Gastrocnemius medialis (tissue), 4 donors: ENCODE measurements around the gene MCTS1. TPM values are rescaled to one million over a fixed set of nuclear protein-coding genes. Genes with fewer than 3 reads are reported as not detected.
A peak's percentile ranks its signal among the peaks of the same experiment; 100 is the strongest.

Experiments
- ATAC-seq, 2 donors: fragments of 150-250 bp; one replicate each; pipeline ENCODE4 v1.9.1; 2016
- DNase-seq, 2 donors: peaks; one replicate each; pipeline ENCODE4 v3.0.0-alpha.2; 2019
- H3K27ac ChIP-seq, 4 donors: fragments of 200-600 bp; sonication (generic); 1 replicate in 1 of 4; 2 replicates in 3 of 4; pipeline ENCODE4 v1.5.1; 2016 to 2018; ENCODE audit warnings: mild to moderate bottlenecking in 2 of 4, moderate library complexity in 1 of 4
- H3K27me3 ChIP-seq, 3 donors: fragments of 200-600 bp; sonication (generic) in 2 of 3; 1 replicate in 1 of 3; 2 replicates in 2 of 3; pipeline versions ENCODE4 v1.5.1 to v1.6.0; 2016 to 2019; ENCODE audit warnings: mild to moderate bottlenecking in 1 of 3, moderate library complexity in 1 of 3
- H3K36me3 ChIP-seq, 2 donors: fragments of 200-600 bp; sonication (generic) in 1 of 2; one replicate each; pipeline ENCODE4 v1.5.1; 2017 to 2018
- H3K4me1 ChIP-seq, 2 donors: fragments of 200-600 bp; sonication (generic) in 1 of 2; one replicate each; pipeline ENCODE4 v1.5.1; 2016 to 2017; ENCODE audit warnings: mild to moderate bottlenecking in 2 of 2
- H3K4me3 ChIP-seq, 4 donors: fragments of 200-600 bp; sonication (generic) in 3 of 4; 1 replicate in 1 of 4; 2 replicates in 3 of 4; pipeline ENCODE4 v1.5.1; 2016 to 2019; ENCODE audit warnings: mild to moderate bottlenecking in 2 of 4
- H3K9me3 ChIP-seq, 3 donors: fragments of 200-600 bp; sonication (generic) in 2 of 3; 1 replicate in 1 of 3; 2 replicates in 2 of 3; pipeline ENCODE4 v1.5.1; 2016 to 2019
- CTCF ChIP-seq, 5 experiments: fragments of 450-650 bp in 3 of 5; fragments of 200-600 bp in 2 of 5; sonication (generic) in 2 of 5; IDR thresholded peaks in 4 of 5; conservative IDR thresholded peaks in 1 of 5; 1 replicate in 4 of 5; 2 replicates in 1 of 5; pipeline ENCODE4 v1.5.1; 2016 to 2019; ENCODE audit warnings: antibody characterized with exemption in 5 of 5, mild to moderate bottlenecking in 3 of 5, moderate library complexity in 3 of 5
- POLR2A ChIP-seq, 2 donors: fragments of 450-650 bp; IDR thresholded peaks; one replicate each; pipeline ENCODE4 v1.6.1; 2017; ENCODE audit warnings: antibody characterized with exemption in 2 of 2, mild to moderate bottlenecking in 2 of 2, moderate library complexity in 2 of 2
- in situ Hi-C, 4 donors: fragments of 200-750 bp; cut with MboI; loops; one replicate each; pipeline versions ENCODE4 v1.15.0 to v1.8.0; 2017; ENCODE audit warnings: low sequenced_read_pairs in 4 of 4
- intact Hi-C: fragments of 100-400 bp; cut with DNase I; formaldehyde crosslinking; loops from one replicate; pipeline ENCODE4 v1.15.1; 2023; ENCODE audit warnings: low total_unique reads
- total RNA-seq, 4 donors: library from RNA; depleted of rRNA; stranded (reverse); fragments of >200 nt; gene quantifications; one replicate each; pipeline versions ENCODE4 v1.1.0 to v1.2.3, GENCODE V29; 2016

Gene MCTS1
- total RNA-seq, 4 donors from 2014 or later = 15.9 to 32.4 (median 26.0) TPM

GRCh38 chrX:120560842-120561633 is 42.9 kb upstream of the MCTS1 start, which contains the start of gene CUL4B:
TSS of gene CUL4B (minus strand) at chrX:120560962. CDS start at chrX:120560638, 324 bp downstream.
- intact Hi-C loops = loop anchor here (1.0 to 10.0 kb wide), 5 partner anchors 43 to 1586 kb away; partner anchors contain the start of genes C1GALT1C1, LONRF3, MCTS1 and ZBTB33

GRCh38 chrX:120561634-120562568 is 42.0 kb upstream of the MCTS1 start:
- H3K9me3 ChIP-seq = no peaks in the 10 kb centered on the region
- H3K36me3 ChIP-seq = no peaks in the 10 kb centered on the region
- DNase-seq (no peak), ATAC-seq (no peak)
- H3K27me3 ChIP-seq = no peaks in the 10 kb centered on the region
- in situ Hi-C loops = loop anchor here in 1 of 4 donors (5.0 kb wide), 1 partner anchor 50 kb away; no protein-coding TSS in a partner anchor
- no peak for TF ChIP-seq CTCF (IDR thresholded peaks at IDR 0.05 in 4 of 5, conservative IDR thresholded peaks at IDR 0.05 in 1 of 5)
- TF ChIP-seq POLR2A (IDR thresholded peaks at IDR 0.05) = peak in 1 of 2 donors; percentile 38
- peaks cover 23 to 24% of the 10 kb centered on the region in 2 donors for H3K4me1 ChIP-seq
- peak overlapping the region; percentile 97 to 100 (median 98) for H3K27ac ChIP-seq
- peak overlapping the region; percentile 72 to 86 (median 78) for H3K4me3 ChIP-seq
- intact Hi-C loops = loop anchor here (1.0 to 10.0 kb wide), 5 partner anchors 42 to 1587 kb away; partner anchors contain the start of genes C1GALT1C1, LONRF3, MCTS1 and ZBTB33

More at GRCh38 chrX:120560842-120561633, 42.9 kb upstream of the MCTS1 start, which contains the start of gene CUL4B:
- H3K4me1 ChIP-seq = peaks cover 23 to 24% of the 10 kb centered on the region in 2 donors
- no peaks in the 10 kb centered on the region for H3K9me3 ChIP-seq
- peak within 1 kb of the TSS; percentile 72 to 86 (median 78) for H3K4me3 ChIP-seq
- H3K36me3 ChIP-seq = no peaks in the 10 kb centered on the region
- in situ Hi-C loops = loop anchor here in 1 of 4 donors (5.0 kb wide), 1 partner anchor 51 kb away; no protein-coding TSS in a partner anchor
- peak; percentile 85 to 92 for DNase-seq
- TF ChIP-seq CTCF (IDR thresholded peaks at IDR 0.05 in 4 of 5, conservative IDR thresholded peaks at IDR 0.05 in 1 of 5) (no peak), POLR2A (IDR thresholded peaks at IDR 0.05) (peak; percentile 62 to 73)
- peak; percentile 91 to 94 for ATAC-seq
- H3K27ac ChIP-seq = peak within 1 kb of the TSS; percentile 97 to 100 (median 98)
- H3K27me3 ChIP-seq = no peaks in the 10 kb centered on the region

- Histone ChIP-seq H3K36me3 (no peaks in the 10 kb centered on the region), H3K27ac (peak overlapping the region; percentile 97 to 100 (median 98)), H3K4me3 (peak overlapping the region in 1 of 4 donors; percentile 80), H3K4me1 (peaks cover 23 to 24% of the 10 kb centered on the region in 2 donors), H3K9me3 (no peaks in the 10 kb centered on the region), H3K27me3 (no peaks in the 10 kb centered on the region)
- in situ Hi-C loops (loop anchor here in 1 of 4 donors (5.0 kb wide), 1 partner anchor 50 kb away; no protein-coding TSS in a partner anchor), intact Hi-C loops (loop anchor here (5.0 to 10.0 kb wide), 3 partner anchors 75 to 1588 kb away; partner anchors contain the start of genes LONRF3 and ZBTB33)
- no peak for TF ChIP-seq CTCF (IDR thresholded peaks at IDR 0.05 in 4 of 5, conservative IDR thresholded peaks at IDR 0.05 in 1 of 5)
- TF ChIP-seq POLR2A (IDR thresholded peaks at IDR 0.05) = no peak
- DNase-seq = no peak
- no peak for ATAC-seq
Measured at GRCh38 chrX:120562569-120562926, 41.4 kb upstream of the MCTS1 start.

GRCh38 chrX:120564925-120565324 is 39.0 kb upstream of the MCTS1 start:
- H3K36me3 ChIP-seq = no peaks in the 10 kb centered on the region
- intact Hi-C loops (loop anchor here (5.0 to 10.0 kb wide), 3 partner anchors 78 to 1590 kb away; partner anchors contain the start of genes LONRF3 and ZBTB33), in situ Hi-C loops (loop anchor here in 1 of 4 donors (5.0 kb wide), 1 partner anchor 47 kb away; no protein-coding TSS in a partner anchor)
- no peak overlapping the region for H3K4me3 ChIP-seq
- no peaks in the 10 kb centered on the region for H3K9me3 ChIP-seq
- DNase-seq (no peak), ATAC-seq (no peak)
- H3K4me1 ChIP-seq = peaks cover 4 to 10% of the 10 kb centered on the region in 2 donors
- H3K27ac ChIP-seq = no peak overlapping the region
- no peaks in the 10 kb centered on the region for H3K27me3 ChIP-seq
- TF ChIP-seq CTCF (IDR thresholded peaks at IDR 0.05 in 4 of 5, conservative IDR thresholded peaks at IDR 0.05 in 1 of 5) (no peak), POLR2A (IDR thresholded peaks at IDR 0.05) (no peak)
